Smooth muscle cell (in vitro differentiated cells): Measurements from ENCODE around the gene TMPRSS4. TPM values are rescaled to one million over a fixed set of nuclear protein-coding genes. Genes with fewer than 3 reads are reported as not detected.

Experiments used
- DNase-seq: peaks from one replicate; lab custom pipeline; 2025; ENCODE audit not compliant: unreplicated experiment; lab: John Stamatoyannopoulos, UW
- H2AFZ ChIP-seq: fragments of 200-600 bp; sonication (generic); 2 replicates; pipeline ENCODE4 v1.6.0; 2016; ENCODE audit warnings: antibody characterized with exemption, low read depth, mild to moderate bottlenecking
- H3F3A ChIP-seq: fragments of 200-600 bp; sonication (generic); 2 replicates; pipeline ENCODE4 v1.6.0; 2017; ENCODE audit warnings: antibody characterized with exemption, low read depth
- H3K27ac ChIP-seq: fragments of 200-600 bp; sonication (generic); 2 replicates; pipeline ENCODE4 v1.5.1; 2016; ENCODE audit warnings: low read depth, mild to moderate bottlenecking
- H3K27me3 ChIP-seq: fragments of 200-600 bp; sonication (generic); 2 replicates; pipeline ENCODE4 v1.6.1; 2016; ENCODE audit warnings: low read depth, mild to moderate bottlenecking
- H3K36me3 ChIP-seq: fragments of 200-600 bp; sonication (generic); 2 replicates; pipeline ENCODE4 v1.5.1; 2016; ENCODE audit warnings: low read depth
- H3K4me1 ChIP-seq: fragments of 200-600 bp; sonication (generic); 2 replicates; pipeline ENCODE4 v1.5.1; 2016; ENCODE audit warnings: low read depth
- H3K4me2 ChIP-seq: fragments of 200-600 bp; sonication (generic); 2 replicates; pipeline ENCODE4 v1.6.0; 2016; ENCODE audit warnings: mild to moderate bottlenecking
- H3K4me3 ChIP-seq: fragments of 200-600 bp; sonication (generic); 2 replicates; pipeline ENCODE4 v1.5.1; 2016; ENCODE audit warnings: mild to moderate bottlenecking
- H3K79me2 ChIP-seq: fragments of 200-600 bp; sonication (generic); 2 replicates; pipeline ENCODE4 v1.6.0; 2016; ENCODE audit warnings: low read depth, mild to moderate bottlenecking
- H3K9ac ChIP-seq: fragments of 200-600 bp; sonication (generic); 2 replicates; pipeline ENCODE4 v1.6.0; 2016; ENCODE audit warnings: low read depth
- H3K9me3 ChIP-seq: fragments of 200-600 bp; sonication (generic); replicated peaks from 2 replicates; pipeline ENCODE4 v1.5.1; 2016; ENCODE audit warnings: low read depth
- H4K20me1 ChIP-seq: fragments of 200-600 bp; sonication (generic); 2 replicates; pipeline ENCODE4 v1.6.0; 2016; ENCODE audit warnings: low read depth
- WGBS: methylation state at CpG from one replicate; pipeline ENCODE4 v1.1.7; 2016; ENCODE audit warnings: low lambda C conversion rate; 5-methylcytosine and 5-hydroxymethylcytosine counted together
- polyA plus RNA-seq: library from polyadenylated mRNA; unstranded; fragments of >200 nt; fragmentation: Nextera tagmentation; extraction: Ambion mirVana; gene quantifications from 2 replicates; pipeline ENCODE4 v1.2.1, GENCODE V29; 2016
- total RNA-seq: library from RNA; depleted of rRNA; stranded (reverse); fragments of >200 nt; gene quantifications from 2 replicates; pipeline ENCODE4 v1.2.3, GENCODE V29; 2014
- TF ChIP-seq, protein P1 (sequence below): fragments of 200-600 bp; sonication (generic); IDR thresholded peaks from 2 replicates; pipeline ENCODE4 v1.5.1; 2017; ENCODE audit warnings: borderline replicate concordance, mild to moderate bottlenecking, antibody characterized with exemption; ENCODE audit not compliant: insufficient read depth, poor library complexity, severe bottlenecking

Gene TMPRSS4
- total and polyA plus RNA-seq, 2 experiments from 2014 or later = 7.4 TPM; not detected in 1

DNA sequence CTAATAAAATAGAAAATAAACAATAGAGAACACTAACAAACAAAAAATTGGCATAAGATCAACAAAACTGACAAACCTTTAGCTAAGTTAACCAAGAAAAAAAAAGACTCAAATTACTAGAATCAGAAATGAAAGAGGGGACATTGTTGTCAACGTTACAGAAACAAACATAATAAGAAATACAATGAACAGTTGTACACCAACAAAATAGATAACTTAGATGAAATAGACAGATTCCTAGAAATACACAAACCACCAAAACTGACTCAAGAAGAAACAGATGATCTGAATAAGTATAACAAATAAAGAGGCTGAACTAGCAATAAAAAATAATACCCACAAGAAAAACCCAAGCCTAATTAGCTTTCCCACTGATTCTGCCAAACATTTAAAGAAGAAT lies 34.7 kb upstream of the TMPRSS4 start:
- H3K79me2 ChIP-seq = no peaks in the 10 kb centered on the region
- no peaks in the 10 kb centered on the region for H3F3A ChIP-seq
- H3K4me3 ChIP-seq = no peak overlapping the region
- H3K27me3 ChIP-seq = peaks cover 12% of the 10 kb centered on the region
- no peaks in the 10 kb centered on the region for H3K36me3 ChIP-seq
- H3K9me3 ChIP-seq = no peaks in the 10 kb centered on the region
- WGBS = 80% methylated on average over 1 of the region's 1 CpG
- H3K27ac ChIP-seq = no peak overlapping the region
- no peak overlapping the region for H3K4me2 ChIP-seq
- no peak for DNase-seq
- no peaks in the 10 kb centered on the region for H3K4me1 ChIP-seq
- no peaks in the 10 kb centered on the region for H4K20me1 ChIP-seq
- no peak overlapping the region for H2AFZ ChIP-seq
- TF ChIP-seq, protein P1, sequence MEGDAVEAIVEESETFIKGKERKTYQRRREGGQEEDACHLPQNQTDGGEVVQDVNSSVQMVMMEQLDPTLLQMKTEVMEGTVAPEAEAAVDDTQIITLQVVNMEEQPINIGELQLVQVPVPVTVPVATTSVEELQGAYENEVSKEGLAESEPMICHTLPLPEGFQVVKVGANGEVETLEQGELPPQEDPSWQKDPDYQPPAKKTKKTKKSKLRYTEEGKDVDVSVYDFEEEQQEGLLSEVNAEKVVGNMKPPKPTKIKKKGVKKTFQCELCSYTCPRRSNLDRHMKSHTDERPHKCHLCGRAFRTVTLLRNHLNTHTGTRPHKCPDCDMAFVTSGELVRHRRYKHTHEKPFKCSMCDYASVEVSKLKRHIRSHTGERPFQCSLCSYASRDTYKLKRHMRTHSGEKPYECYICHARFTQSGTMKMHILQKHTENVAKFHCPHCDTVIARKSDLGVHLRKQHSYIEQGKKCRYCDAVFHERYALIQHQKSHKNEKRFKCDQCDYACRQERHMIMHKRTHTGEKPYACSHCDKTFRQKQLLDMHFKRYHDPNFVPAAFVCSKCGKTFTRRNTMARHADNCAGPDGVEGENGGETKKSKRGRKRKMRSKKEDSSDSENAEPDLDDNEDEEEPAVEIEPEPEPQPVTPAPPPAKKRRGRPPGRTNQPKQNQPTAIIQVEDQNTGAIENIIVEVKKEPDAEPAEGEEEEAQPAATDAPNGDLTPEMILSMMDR = no peak
- no peak overlapping the region for H3K9ac ChIP-seq

GRCh38 chr11:118042796-118043195 lies 34.1 kb upstream of the TMPRSS4 start:
- no peak overlapping the region for H3K27ac ChIP-seq
- no peaks in the 10 kb centered on the region for H3K79me2 ChIP-seq
- 77% methylated on average over 4 of the region's 4 CpGs for WGBS

DNA sequence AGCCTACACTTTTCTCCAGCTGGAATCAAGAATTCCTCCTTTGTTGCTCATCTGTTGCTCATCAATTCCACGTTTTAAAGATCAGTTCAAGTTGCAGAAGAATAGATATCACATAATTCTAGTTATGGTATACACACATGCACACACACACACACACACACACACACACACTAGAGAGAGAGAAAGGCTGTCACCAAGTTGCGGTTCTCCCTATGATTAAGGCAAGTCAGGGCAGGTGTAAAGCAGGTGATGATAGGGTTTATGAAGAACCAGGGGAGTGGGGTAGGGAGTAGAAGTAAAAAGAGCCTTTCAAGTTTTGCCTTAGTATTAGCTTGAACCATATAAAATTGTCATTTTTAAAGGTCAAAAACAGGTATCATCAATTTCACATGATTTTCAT lies 31.7 kb upstream of the TMPRSS4 start:
- Histone ChIP-seq H3F3A (no peaks in the 10 kb centered on the region), H3K4me3 (no peak overlapping the region), H2AFZ (no peak overlapping the region), H3K9me3 (no peaks in the 10 kb centered on the region), H3K27ac (no peak overlapping the region), H3K4me1 (no peaks in the 10 kb centered on the region), H3K36me3 (no peaks in the 10 kb centered on the region), H3K4me2 (no peak overlapping the region), H3K9ac (no peak overlapping the region), H4K20me1 (no peaks in the 10 kb centered on the region), H3K27me3 (peaks cover 8% of the 10 kb centered on the region), H3K79me2 (no peaks in the 10 kb centered on the region)
- no peak for DNase-seq
- TF ChIP-seq, protein P1 = no peak
- WGBS = 51% methylated on average over 2 of the region's 2 CpGs

More at GRCh38 chr11:118042796-118043195, 34.1 kb upstream of the TMPRSS4 start:
- TF ChIP-seq, protein P1 = no peak
- no peak overlapping the region for H3K4me3 ChIP-seq
- DNase-seq = no peak
- H3K9me3 ChIP-seq = no peaks in the 10 kb centered on the region
- no peak overlapping the region for H2AFZ ChIP-seq
- no peaks in the 10 kb centered on the region for H3K36me3 ChIP-seq
- no peak overlapping the region for H3K4me2 ChIP-seq
- no peaks in the 10 kb centered on the region for H3K4me1 ChIP-seq
- no peak overlapping the region for H3K9ac ChIP-seq
- no peaks in the 10 kb centered on the region for H3F3A ChIP-seq
- H3K27me3 ChIP-seq = peaks cover 11% of the 10 kb centered on the region
- H4K20me1 ChIP-seq = no peaks in the 10 kb centered on the region
